ENCODE measurements around the gene APOOL. TPM values are rescaled to one million over a fixed set of nuclear protein-coding genes. Genes with fewer than 3 reads are reported as not detected.

APOOL gene
- total RNA-seq, 4 donors from 2014 or later: 1.1 to 11.2 (median 7.2) TPM

- H3K36me3 ChIP-seq: no peaks in the 10 kb centered on the region
- no peaks in the 10 kb centered on the region for H3K9me3 ChIP-seq
- H3K27ac ChIP-seq: no peak overlapping the region
- no peak for DNase-seq
- intact Hi-C loops (cut with DNase I; ENCODE audit: low total_unique reads) (no loop called here), in situ Hi-C loops (cut with MboI; ENCODE audit: low pct_ligation_motif_present in 1 of 4, low pct_unique_long_range_greater_than_20kb in 1 of 4, low sequenced_read_pairs in 3 of 4) (no loop called here)
- TF ChIP-seq POLR2AphosphoS5 (IDR thresholded peaks at IDR 0.05) (no peak), POLR2A (IDR thresholded peaks at IDR 0.05) (no peak), CTCF (IDR thresholded peaks at IDR 0.05) (no peak), EP300 (IDR thresholded peaks at IDR 0.05; ENCODE audit: low read depth) (no peak)
- WGBS, 2 donors (ENCODE audit: low coverage in 1 of 2): 91% methylated on average over 2 of the region's 2 CpGs; no CpG with 5 or more reads in 1 of the 2 donors
- H3K4me3 ChIP-seq: no peak overlapping the region
- no peaks in the 10 kb centered on the region for H3K4me1 ChIP-seq
- no peaks in the 10 kb centered on the region for H3K27me3 ChIP-seq
Measured at GRCh38 chrX:85017721-85018120, 14.0 kb downstream of the APOOL start.

- intact Hi-C loops (cut with DNase I; ENCODE audit: low total_unique reads) (no loop called here), in situ Hi-C loops (cut with MboI; ENCODE audit: low pct_ligation_motif_present in 1 of 4, low pct_unique_long_range_greater_than_20kb in 1 of 4, low sequenced_read_pairs in 3 of 4) (no loop called here)
- no peak for DNase-seq
- Histone ChIP-seq H3K27ac (no peak overlapping the region), H3K36me3 (no peaks in the 10 kb centered on the region), H3K27me3 (no peaks in the 10 kb centered on the region), H3K4me1 (no peaks in the 10 kb centered on the region), H3K9me3 (no peaks in the 10 kb centered on the region), H3K4me3 (no peak overlapping the region)
- 97 to 100% methylated on average over 1 of the region's 1 CpG for WGBS, 2 donors (ENCODE audit: low coverage in 1 of 2)
- no peak for TF ChIP-seq EP300 (IDR thresholded peaks at IDR 0.05; ENCODE audit: low read depth)
- TF ChIP-seq POLR2A (IDR thresholded peaks at IDR 0.05): no peak
- TF ChIP-seq CTCF (IDR thresholded peaks at IDR 0.05): no peak
- TF ChIP-seq POLR2AphosphoS5 (IDR thresholded peaks at IDR 0.05): no peak
Measured at GRCh38 chrX:85018471-85018870, 14.8 kb downstream of the APOOL start.

GRCh38 chrX:85020216-85020615, 16.5 kb downstream of the APOOL start:
- intact Hi-C loops (cut with DNase I; ENCODE audit: low total_unique reads): no loop called here
- 88% methylated on average over 4 of the region's 4 CpGs; no CpG with 5 or more reads in 1 of the 2 donors for whole genome bisulfite sequencing, 2 donors (ENCODE audit: low coverage in 1 of 2)
- H3K27ac ChIP-seq: no peak overlapping the region
- no peak for DNase-seq
- no peak overlapping the region for H3K4me3 ChIP-seq
- H3K4me1 ChIP-seq: no peaks in the 10 kb centered on the region
- in situ Hi-C loops (cut with MboI; ENCODE audit: low pct_ligation_motif_present in 1 of 4, low pct_unique_long_range_greater_than_20kb in 1 of 4, low sequenced_read_pairs in 3 of 4): no loop called here
- H3K27me3 ChIP-seq: no peaks in the 10 kb centered on the region
- no peaks in the 10 kb centered on the region for H3K9me3 ChIP-seq
- TF ChIP-seq POLR2A (IDR thresholded peaks at IDR 0.05) (no peak), POLR2AphosphoS5 (IDR thresholded peaks at IDR 0.05) (no peak), EP300 (IDR thresholded peaks at IDR 0.05; ENCODE audit: low read depth) (no peak), CTCF (IDR thresholded peaks at IDR 0.05) (no peak)
- H3K36me3 ChIP-seq: no peaks in the 10 kb centered on the region

- TF ChIP-seq EP300 (IDR thresholded peaks at IDR 0.05; ENCODE audit: low read depth) (no peak), POLR2A (IDR thresholded peaks at IDR 0.05) (no peak), POLR2AphosphoS5 (IDR thresholded peaks at IDR 0.05) (no peak), CTCF (IDR thresholded peaks at IDR 0.05) (no peak)
- H3K4me3 ChIP-seq: no peak overlapping the region
- DNase-seq: no peak
- H3K4me1 ChIP-seq: no peaks in the 10 kb centered on the region
- WGBS, 2 donors (ENCODE audit: low coverage in 1 of 2): 60 to 66% methylated on average over 2 of the region's 2 CpGs
- no peak overlapping the region for H3K27ac ChIP-seq
- intact Hi-C loops (cut with DNase I; ENCODE audit: low total_unique reads): no loop called here
- in situ Hi-C loops (cut with MboI; ENCODE audit: low pct_ligation_motif_present in 1 of 4, low pct_unique_long_range_greater_than_20kb in 1 of 4, low sequenced_read_pairs in 3 of 4): no loop called here
- no peaks in the 10 kb centered on the region for H3K9me3 ChIP-seq
- no peaks in the 10 kb centered on the region for H3K27me3 ChIP-seq
- H3K36me3 ChIP-seq: no peaks in the 10 kb centered on the region
Measured at GRCh38 chrX:85024044-85024443, 20.4 kb downstream of the APOOL start.

All from transverse colon (tissue), 4 donors.